ENCODE measurements around the gene BHLHA15. TPM values are rescaled to one million over a fixed set of nuclear protein-coding genes. Genes with fewer than 3 reads are reported as not detected.
A peak's percentile ranks its signal among the peaks of the same experiment; 100 is the strongest.

The BHLHA15 gene
- polyA plus RNA-seq, 1 donor (not counting 4 experiments of a cell fraction or from before 2014, with no cell fraction given) = not detected

DNA sequence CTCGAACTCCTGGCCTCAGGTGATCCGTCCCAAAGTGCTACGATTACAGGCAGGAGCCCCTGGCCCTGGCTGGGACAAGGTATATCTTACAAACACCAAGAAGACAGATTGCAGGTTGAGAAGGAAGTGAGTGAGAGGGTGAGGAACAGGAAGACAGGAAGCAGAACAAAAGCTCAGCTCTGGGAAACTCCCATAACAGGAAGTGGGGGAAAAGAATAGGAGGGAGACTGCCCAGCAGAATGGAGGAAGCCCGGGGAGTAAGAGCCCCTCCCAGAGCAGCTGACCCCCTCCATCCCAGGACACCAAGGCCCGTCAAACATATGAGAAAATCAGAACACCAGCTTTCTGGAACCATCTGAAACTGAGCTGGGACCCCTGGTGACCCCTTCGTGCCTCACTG is 37.9 kb downstream of the BHLHA15 start:
- Histone ChIP-seq H3K79me2 (ENCODE audit: control insufficient read depth, insufficient read depth, low read length) (peaks cover 13% of the 10 kb centered on the region), H3K4me2 (ENCODE audit: control insufficient read depth, extremely low read depth, insufficient read depth, low read depth, low read length) (no peak overlapping the region), H3K9ac (ENCODE audit: control insufficient read depth, extremely low read depth, insufficient read depth, low read length) (no peak overlapping the region), H3K27me3 (ENCODE audit: control insufficient read depth, extremely low read depth, insufficient read depth, low read length) (no peaks in the 10 kb centered on the region), H3K9me3 (ENCODE audit: control insufficient read depth, low read depth, low read length) (no peaks in the 10 kb centered on the region), H2AFZ (ENCODE audit: control insufficient read depth, low read length) (no peak overlapping the region), H3K9me1 (ENCODE audit: control insufficient read depth, extremely low read depth, insufficient read depth, low read length) (no peaks in the 10 kb centered on the region), H3K4me3 (ENCODE audit: control insufficient read depth in 2 of 3, extremely low read depth in 1 of 3, insufficient read depth in 2 of 3, low read depth in 1 of 3, low read length in 3 of 3) (no peak overlapping the region), H3K36me3 (ENCODE audit: control insufficient read depth in 2 of 2, extremely low read depth in 1 of 2, insufficient read depth in 2 of 2, low read length in 2 of 2) (peaks cover 3 to 4% of the 10 kb centered on the region in 2 experiments), H3K27ac (ENCODE audit: control insufficient read depth, insufficient read depth, low read length) (no peak overlapping the region), H3K4me1 (ENCODE audit: control insufficient read depth, extremely low read depth, insufficient read depth, low read length) (peaks cover 8% of the 10 kb centered on the region), H4K20me1 (ENCODE audit: control insufficient read depth, extremely low read depth, insufficient read depth, low read length) (no peaks in the 10 kb centered on the region)
- FAIRE-seq (no peak), DNase-seq (ENCODE audit: low read depth, low spot score) (no peak)
- TF ChIP-seq EZH2 (IDR thresholded peaks at IDR 0.05; ENCODE audit: low read length) (no peak), CTCF (optimal IDR thresholded peaks at IDR 0.05 in 1 of 3, IDR thresholded peaks at IDR 0.05 in 1 of 3, conservative IDR thresholded peaks at IDR 0.05 in 1 of 3; ENCODE audit: extremely low read depth in 1 of 3, insufficient read depth in 2 of 3, low read length in 3 of 3) (no peak)
- dilution Hi-C loops (cut with MboI; ENCODE audit: extremely low pct_ligation_motif_present, low sequenced_read_pairs) = no loop called here

DNA sequence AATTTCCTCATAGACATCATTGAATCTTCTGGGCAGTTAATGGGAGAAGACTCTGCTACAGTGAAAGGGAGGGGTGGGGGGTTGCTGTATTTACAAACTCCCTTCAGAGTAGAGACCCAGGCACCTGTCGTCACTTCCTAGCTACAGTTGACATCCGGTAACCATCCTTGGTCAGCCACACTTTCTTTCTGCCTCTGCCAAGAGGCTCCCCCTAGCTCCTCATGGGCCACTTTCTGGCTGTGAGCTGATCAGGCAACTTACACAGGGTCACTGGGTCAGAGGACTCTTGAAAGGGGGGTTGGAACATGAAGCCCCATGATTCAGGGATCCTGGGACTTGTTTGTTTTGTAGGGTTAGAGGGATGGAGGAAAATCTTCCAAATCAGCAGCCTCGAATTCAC is 39.5 kb downstream of the BHLHA15 start:
- Histone ChIP-seq H3K4me1 (ENCODE audit: control insufficient read depth, extremely low read depth, insufficient read depth, low read length) (peaks cover 8% of the 10 kb centered on the region), H4K20me1 (ENCODE audit: control insufficient read depth, extremely low read depth, insufficient read depth, low read length) (no peaks in the 10 kb centered on the region), H3K9ac (ENCODE audit: control insufficient read depth, extremely low read depth, insufficient read depth, low read length) (peak overlapping the region; percentile 80), H3K4me3 (ENCODE audit: control insufficient read depth in 2 of 3, extremely low read depth in 1 of 3, insufficient read depth in 2 of 3, low read depth in 1 of 3, low read length in 3 of 3) (no peak overlapping the region), H3K36me3 (ENCODE audit: control insufficient read depth in 2 of 2, extremely low read depth in 1 of 2, insufficient read depth in 2 of 2, low read length in 2 of 2) (peaks cover 0 to 3% of the 10 kb centered on the region in 2 experiments), H3K79me2 (ENCODE audit: control insufficient read depth, insufficient read depth, low read length) (peaks cover 17% of the 10 kb centered on the region), H3K27me3 (ENCODE audit: control insufficient read depth, extremely low read depth, insufficient read depth, low read length) (no peaks in the 10 kb centered on the region), H3K9me3 (ENCODE audit: control insufficient read depth, low read depth, low read length) (no peaks in the 10 kb centered on the region), H2AFZ (ENCODE audit: control insufficient read depth, low read length) (no peak overlapping the region), H3K4me2 (ENCODE audit: control insufficient read depth, extremely low read depth, insufficient read depth, low read depth, low read length) (peak overlapping the region; percentile 81), H3K27ac (ENCODE audit: control insufficient read depth, insufficient read depth, low read length) (no peak overlapping the region), H3K9me1 (ENCODE audit: control insufficient read depth, extremely low read depth, insufficient read depth, low read length) (no peaks in the 10 kb centered on the region)
- FAIRE-seq = no peak
- TF ChIP-seq EZH2 (IDR thresholded peaks at IDR 0.05; ENCODE audit: low read length) = no peak
- no peak for TF ChIP-seq CTCF (optimal IDR thresholded peaks at IDR 0.05 in 1 of 3, IDR thresholded peaks at IDR 0.05 in 1 of 3, conservative IDR thresholded peaks at IDR 0.05 in 1 of 3; ENCODE audit: extremely low read depth in 1 of 3, insufficient read depth in 2 of 3, low read length in 3 of 3)
- dilution Hi-C loops (cut with MboI; ENCODE audit: extremely low pct_ligation_motif_present, low sequenced_read_pairs) = no loop called here
- DNase-seq (ENCODE audit: low read depth, low spot score) = no peak
